B cell (primary cell): ENCODE results near the gene C10orf90. TPM values are rescaled to one million over a fixed set of nuclear protein-coding genes. Genes with fewer than 3 reads are reported as not detected.

Experiments
- ATAC-seq: fragments of 200-7000 bp; cut with Tn5 transposase; one replicate; pipeline ENCODE4 v1.10.0; 2021; ENCODE audit warnings: low read depth, mild to moderate bottlenecking, moderate number of reproducible peaks, moderate library complexity
- CTCF ChIA-PET: fragments of 350-600 bp; sonication (Branson Sonifier 250); formaldehyde crosslinking; loops from one replicate; lab custom pipeline; 2021; ENCODE audit warnings: antibody characterized with exemption, inconsistent platforms; lab: Charles Lee
- POLR2A ChIA-PET: fragments of 350-600 bp; sonication (Branson Sonifier 250); formaldehyde crosslinking; loops from one replicate; lab custom pipeline; 2021; ENCODE audit warnings: antibody characterized with exemption; lab: Charles Lee
- DNase-seq: peaks from one replicate; pipeline ENCODE4 v3.0.0; 2013
- H2AFZ ChIP-seq: 2 replicates; pipeline ENCODE4 v1.6.1; 2012; ENCODE audit warnings: mild to moderate bottlenecking, low read depth, low read length; ENCODE audit not compliant: insufficient read depth, poor library complexity, severe bottlenecking
- H3K27ac ChIP-seq, 2 donors: 1 replicate in 1 of 2; 2 replicates in 1 of 2; pipeline ENCODE4 v1.5.1; 2012 to 2013; ENCODE audit warnings: low read length in 2 of 2, mild to moderate bottlenecking in 2 of 2, moderate library complexity in 1 of 2
- H3K27me3 ChIP-seq, 4 experiments: fragments of 200-600 bp in 1 of 4; sonication (generic) in 1 of 4; replicated peaks in 1 of 4; 1 replicate in 2 of 4; 2 replicates in 2 of 4; pipeline versions ENCODE4 v1.6.1 to v1.7.0; 2013 to 2016; ENCODE audit warnings: low read length in 3 of 4, mild to moderate bottlenecking in 2 of 4, mixed read lengths in 1 of 4, moderate library complexity in 1 of 4; ENCODE audit not compliant: insufficient read depth in 4 of 4, control insufficient read depth in 3 of 4; ENCODE audit errors: control extremely low read depth in 1 of 4
- H3K36me3 ChIP-seq, 2 experiments: replicated peaks in 1 of 2; 1 replicate in 1 of 2; 2 replicates in 1 of 2; pipeline versions ENCODE4 v1.6.1 to v1.7.1; 2013; ENCODE audit warnings: low read length in 1 of 2; ENCODE audit not compliant: insufficient read depth in 2 of 2, control insufficient read depth in 1 of 2; ENCODE audit errors: control extremely low read depth in 1 of 2, extremely low read depth in 1 of 2
- H3K4me1 ChIP-seq, 2 donors: fragments of 200-600 bp in 1 of 2; sonication (generic) in 1 of 2; 1 replicate in 1 of 2; 2 replicates in 1 of 2; pipeline versions ENCODE4 v1.5.1 to v1.6.1; 2013 to 2017; ENCODE audit warnings: low read length in 2 of 2; ENCODE audit not compliant: control insufficient read depth in 2 of 2, insufficient read depth in 2 of 2
- H3K4me2 ChIP-seq: replicated peaks from 2 replicates; pipeline ENCODE3; 2012; ENCODE audit warnings: mild to moderate bottlenecking, low read depth, low read length; ENCODE audit not compliant: poor library complexity, severe bottlenecking
- H3K4me3 ChIP-seq, 5 experiments: fragments of 200-600 bp in 1 of 5; sonication (generic) in 1 of 5; 1 replicate in 3 of 5; 2 replicates in 2 of 5; pipeline versions ENCODE4 v1.5.1 to v1.7.0; 2011 to 2016; ENCODE audit warnings: low read length in 4 of 5, mild to moderate bottlenecking in 4 of 5, low read depth in 2 of 5, control low read depth in 1 of 5, moderate library complexity in 1 of 5; ENCODE audit not compliant: insufficient read depth in 1 of 5; ENCODE audit errors: control extremely low read depth in 1 of 5, extremely low read depth in 1 of 5
- H3K79me2 ChIP-seq: fragments of 200-600 bp; sonication (generic); one replicate; pipeline ENCODE4 v1.6.0; 2016; ENCODE audit warnings: low read length; ENCODE audit not compliant: control insufficient read depth, insufficient read depth
- H3K9ac ChIP-seq: fragments of 200-600 bp; sonication (generic); 2 replicates; pipeline ENCODE4 v1.6.1; 2017; ENCODE audit warnings: mild to moderate bottlenecking, low read length, moderate library complexity
- H3K9me3 ChIP-seq, 3 donors: one replicate each; pipeline versions ENCODE4 v1.6.1 to v1.7.1; 2013; ENCODE audit warnings: low read length in 2 of 3; ENCODE audit not compliant: control insufficient read depth in 2 of 3, insufficient read depth in 1 of 3; ENCODE audit errors: control extremely low read depth in 1 of 3
- H4K20me1 ChIP-seq: 2 replicates; pipeline ENCODE4 v1.6.0; 2012; ENCODE audit warnings: mild to moderate bottlenecking, low read length; ENCODE audit not compliant: insufficient read depth, control insufficient read depth, poor library complexity, severe bottlenecking
- H3K27ac Mint-ChIP-seq: one replicate; pipeline ENCODE4 v1.8.0; 2021; ENCODE audit warnings: mixed read lengths
- H3K27me3 Mint-ChIP-seq: one replicate; pipeline ENCODE4 v1.8.0; 2021; ENCODE audit warnings: mixed read lengths
- H3K4me1 Mint-ChIP-seq: one replicate; pipeline ENCODE4 v1.8.0; 2021; ENCODE audit warnings: mixed read lengths
- H3K4me3 Mint-ChIP-seq: one replicate; pipeline ENCODE4 v1.8.0; 2021; ENCODE audit warnings: mixed read lengths
- H3K9me3 Mint-ChIP-seq: one replicate; pipeline ENCODE4 v1.8.0; 2022; ENCODE audit warnings: mixed read lengths; ENCODE audit not compliant: insufficient read depth
- EZH2 ChIP-seq: IDR thresholded peaks from 2 replicates; pipeline ENCODE4 v1.6.1; 2012; ENCODE audit warnings: borderline replicate concordance, low read depth, mild to moderate bottlenecking, moderate library complexity, low read length; ENCODE audit not compliant: insufficient read depth, poor library complexity, severe bottlenecking
- WGBS: methylation state at CpG from one replicate; pipeline ENCODE4 v1.1.5; 2013; ENCODE audit warnings: missing lambda C conversion rate; ENCODE audit not compliant: insufficient coverage; 5-methylcytosine and 5-hydroxymethylcytosine counted together
- intact Hi-C: fragments of 100-400 bp; cut with micrococcal nuclease; formaldehyde crosslinking; loops from one replicate; pipeline ENCODE4 v1.10.0; 2022
- polyA plus RNA-seq: library from polyadenylated mRNA; depleted of rRNA; stranded (reverse); fragments of >200 nt; gene quantifications from 2 replicates; pipeline ENCODE4 v1.2.3, GENCODE V29; 2012
- total RNA-seq, 2 donors: library from RNA; stranded (reverse); fragments of 120-200 nt in 1 of 2; gene quantifications; 1 replicate in 1 of 2; 2 replicates in 1 of 2; pipeline versions ENCODE4 v1.2.3 to v1.2.4, GENCODE V29; 2013 to 2022

The C10orf90 gene
- total and polyA plus RNA-seq, 2 donors (not counting 1 experiment from before 2014, with no cell fraction given): not detected

DNA sequence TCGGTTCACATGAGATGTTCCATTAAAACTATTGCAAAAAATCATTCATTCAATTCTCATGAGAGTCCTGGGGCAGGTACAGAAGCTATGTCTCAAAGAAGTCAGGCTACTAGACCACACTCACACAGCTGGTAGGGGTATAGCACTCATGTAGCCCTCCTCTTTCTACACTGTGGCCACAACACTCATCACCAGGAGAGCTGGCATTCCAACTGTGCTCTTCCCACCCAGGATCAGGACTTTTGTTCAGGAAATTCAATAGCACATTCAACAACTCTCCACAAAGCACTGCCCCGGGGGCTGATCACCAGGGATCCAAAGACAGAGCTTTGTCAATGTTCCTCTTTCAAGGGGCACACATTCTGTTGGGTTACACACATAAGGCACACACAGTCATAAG, 31.0 kb upstream of the C10orf90 start:
- Histone ChIP-seq H3K79me2 (no peaks in the 10 kb centered on the region), H3K27me3 (no peaks in the 10 kb centered on the region), H3K9ac (no peak overlapping the region), H3K36me3 (no peaks in the 10 kb centered on the region), H3K4me3 (no peak overlapping the region), H3K4me1 (no peaks in the 10 kb centered on the region), H3K27ac (no peak overlapping the region), H3K4me2 (no peak overlapping the region), H4K20me1 (no peaks in the 10 kb centered on the region), H2AFZ (no peak overlapping the region), H3K9me3 (peaks cover 0 to 6% (median 0%) of the 10 kb centered on the region in 3 donors)
- Mint-ChIP-seq H3K9me3 (no peaks in the 10 kb centered on the region), H3K4me3 (no peak overlapping the region), H3K27me3 (no peaks in the 10 kb centered on the region), H3K4me1 (no peaks in the 10 kb centered on the region), H3K27ac (no peak overlapping the region)
- CTCF ChIA-PET: no interaction called here
- 78% methylated on average over 1 of the region's 2 CpGs for WGBS
- no peak for TF ChIP-seq EZH2
- POLR2A ChIA-PET: no interaction called here
- ATAC-seq (no peak), DNase-seq (no peak)
- intact Hi-C loops: no loop called here

- Mint-ChIP-seq H3K9me3 (peaks cover 6% of the 10 kb centered on the region), H3K4me1 (no peaks in the 10 kb centered on the region), H3K27ac (no peak overlapping the region), H3K4me3 (no peak overlapping the region), H3K27me3 (no peaks in the 10 kb centered on the region)
- Histone ChIP-seq H4K20me1 (no peaks in the 10 kb centered on the region), H3K79me2 (no peaks in the 10 kb centered on the region), H3K36me3 (no peaks in the 10 kb centered on the region), H3K9ac (no peak overlapping the region), H3K9me3 (peaks cover 0 to 5% (median 0%) of the 10 kb centered on the region in 3 donors), H2AFZ (no peak overlapping the region), H3K4me1 (no peaks in the 10 kb centered on the region), H3K27ac (no peak overlapping the region), H3K4me3 (no peak overlapping the region), H3K27me3 (no peaks in the 10 kb centered on the region), H3K4me2 (no peak overlapping the region)
- DNase-seq: no peak
- intact Hi-C loops: no loop called here
- no peak for ATAC-seq
- ChIA-PET POLR2A (no interaction called here), CTCF (no interaction called here)
- TF ChIP-seq EZH2: no peak
- WGBS: 100% methylated on average over 1 of the region's 1 CpG
Observed at GRCh38 chr10:126696684-126697083, 26.2 kb upstream of the C10orf90 start.
